Pancreas (tissue), 10 donors: ENCODE results near the gene FGFR4. TPM values are rescaled to one million over a fixed set of nuclear protein-coding genes. Genes with fewer than 3 reads are reported as not detected.

ENCODE experiments used
- ATAC-seq, 4 donors: fragments of 200-7000 bp; cut with Tn5 transposase; one replicate each; pipeline versions ENCODE4 v1.8.0 to v1.9.1; 2020; ENCODE audit warnings: mild to moderate bottlenecking in 4 of 4, moderate library complexity in 4 of 4
- DNase-seq, 6 donors: peaks; one replicate each; pipeline ENCODE4 v3.0.0-alpha.2; 2020
- FAIRE-seq: peaks from 2 replicates; lab custom pipeline; 2012; peaks lifted over from hg19 to GRCh38; lab: Jason Lieb, UNC
- H3K27ac ChIP-seq, 4 donors: fragments of 200-600 bp; sonication (generic); 1 replicate in 3 of 4; 2 replicates in 1 of 4; pipeline versions ENCODE4 v1.5.0 to v1.8.0; 2020
- H3K27me3 ChIP-seq, 4 donors: fragments of 200-600 bp; one replicate each; pipeline ENCODE4 v1.8.0; 2021
- H3K36me3 ChIP-seq, 3 donors: fragments of 200-600 bp; sonication (generic) in 1 of 3; one replicate each; pipeline versions ENCODE4 v1.5.0 to v1.8.0; 2020 to 2021
- H3K4me1 ChIP-seq, 3 donors: fragments of 200-600 bp; one replicate each; pipeline ENCODE4 v1.8.0; 2021
- H3K4me3 ChIP-seq, 4 donors: fragments of 200-600 bp; sonication (generic) in 2 of 4; one replicate each; pipeline versions ENCODE4 v1.5.0 to v1.8.0; 2020 to 2021
- H3K9me3 ChIP-seq, 4 donors: fragments of 200-600 bp; one replicate each; pipeline ENCODE4 v1.8.0; 2021
- WGBS, 2 donors: extraction: QIAGEN DNeasy Blood & Tissue Kit; methylation state at CpG; one replicate each; pipeline ENCODE4 v1.1.7; 2013; 5-methylcytosine and 5-hydroxymethylcytosine counted together
- intact Hi-C, 3 donors: fragments of 100-400 bp; cut with DNase I; formaldehyde crosslinking; loops; one replicate each; pipeline versions ENCODE4 v1.11.1 to v1.14.2; 2022
- polyA plus RNA-seq, 2 donors: library from polyadenylated mRNA; stranded (reverse); fragments of 200-250 nt; gene quantifications; one replicate each; pipeline ENCODE4 v1.2.3, GENCODE V29; 2013
- total RNA-seq, 6 donors: library from RNA; stranded (reverse); fragmentation: NEBNext Ultra II Directional in 4 of 6; extraction: Animal tissue kit (Norgen Biotek cat#: 25700) in 4 of 6; gene quantifications; one replicate each; pipeline versions ENCODE4 v1.2.1 to v1.2.4, GENCODE V29; 2021 to 2023
- TF ChIP-seq, protein P1 (sequence below), 4 donors: fragments of 200-600 bp; sonication (generic) in 3 of 4; IDR thresholded peaks; one replicate each; pipeline versions ENCODE4 v1.5.0 to v1.8.0; 2021; ENCODE audit warnings: antibody characterized with exemption in 4 of 4
- donor health status: healthy with polysubstance abuse.
- donor health status: DM: no; HTN: no; CAD: no; lungs with moderate emphysema.
- donor health status: DM: no; HTN: no; CAD: no.
- donor health status: control.
- donor health status: control.
- donor health status: Bipolar disorder and iron deficiency.
- donor health status: DM: yes; HTN: yes; CAD: no.
- donor health status: DM: no; HTN: no; CAD: no.
- donor health status: DM: no; HTN: no; CAD: no.
- donor health status: DM: yes; HTN: yes; CAD: no.

Gene FGFR4
- total and polyA plus RNA-seq, 8 donors: 23.5 to 105 (median 32.7) TPM

DNA sequence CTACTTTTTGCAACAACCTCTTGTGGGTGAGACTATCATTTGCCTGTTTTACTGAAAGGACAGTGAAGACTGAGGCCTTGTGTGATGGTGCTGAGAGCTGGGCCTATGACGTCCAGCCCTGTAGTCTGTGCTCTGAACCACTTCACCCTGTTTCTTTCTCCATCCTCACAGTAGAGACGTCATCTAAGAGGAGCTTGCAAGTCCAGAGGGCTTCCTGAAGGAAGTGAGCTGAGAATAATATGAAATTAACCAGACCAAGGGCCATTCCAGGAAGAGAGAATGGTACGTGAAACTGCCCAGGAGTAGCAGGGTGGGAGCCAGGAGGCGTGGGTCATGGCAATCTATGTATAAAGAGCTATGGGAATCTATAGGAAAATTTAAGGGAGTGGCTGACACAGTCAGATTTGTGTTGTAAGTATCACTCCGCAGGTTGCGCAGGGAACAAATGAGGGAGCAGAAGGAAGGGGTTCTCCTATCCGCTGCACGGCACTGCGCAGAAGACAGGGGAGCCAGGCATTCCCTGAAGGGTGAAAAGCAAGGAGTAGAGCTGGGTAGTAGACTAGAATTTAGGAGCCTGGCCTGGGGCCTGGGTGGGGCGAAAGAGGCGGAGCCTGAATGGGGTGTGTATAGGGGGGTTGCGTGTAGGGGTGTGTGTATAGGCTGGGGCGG, 596 bp upstream of the FGFR4 start:
- no peak for ATAC-seq
- FAIRE-seq: no peak

DNA sequence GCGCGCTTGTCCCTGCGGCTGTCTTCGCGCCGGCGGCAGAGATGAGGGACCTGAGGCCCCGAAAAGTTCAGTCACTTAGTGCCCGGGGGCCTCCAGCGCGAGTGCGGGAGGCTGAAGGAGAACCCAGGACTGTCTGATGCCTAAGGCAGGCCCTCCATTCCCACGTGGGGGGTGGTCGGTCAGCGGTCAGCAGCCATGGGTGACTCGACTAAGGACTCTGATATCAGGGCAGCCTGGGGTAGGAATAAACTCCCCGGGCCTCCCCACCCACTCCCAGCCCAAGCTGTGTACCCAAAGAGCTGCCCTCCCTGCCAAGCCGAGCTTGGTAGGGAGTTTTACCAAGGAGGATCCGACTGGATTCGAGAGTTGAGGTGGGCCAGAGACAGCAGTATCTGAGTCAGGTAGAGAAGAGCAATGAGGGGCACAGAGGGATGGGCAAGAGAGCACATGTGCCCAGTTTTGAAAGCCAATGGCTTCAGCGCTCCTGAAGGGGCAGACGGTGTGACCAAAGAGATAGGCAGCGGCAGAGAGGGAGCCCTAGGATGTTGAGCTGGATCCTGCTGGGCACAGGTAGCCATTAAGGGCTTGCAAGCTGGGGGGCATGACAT, 787 bp downstream of the FGFR4 start:
- ATAC-seq: peak in 1 of 4 donors; percentile 2
- Histone ChIP-seq H3K4me3 (peak overlapping the region; percentile 4 to 53 (median 32)), H3K4me1 (no peaks in the 10 kb centered on the region), H3K9me3 (no peaks in the 10 kb centered on the region), H3K27me3 (no peaks in the 10 kb centered on the region), H3K36me3 (peaks cover 0 to 11% (median 0%) of the 10 kb centered on the region in 3 donors), H3K27ac (peak overlapping the region; percentile 53 to 84 (median 68))
- no peak for DNase-seq
- 14 to 16% methylated on average over 23 of the region's 23 CpGs for WGBS, 2 donors
- TF ChIP-seq, protein P1, sequence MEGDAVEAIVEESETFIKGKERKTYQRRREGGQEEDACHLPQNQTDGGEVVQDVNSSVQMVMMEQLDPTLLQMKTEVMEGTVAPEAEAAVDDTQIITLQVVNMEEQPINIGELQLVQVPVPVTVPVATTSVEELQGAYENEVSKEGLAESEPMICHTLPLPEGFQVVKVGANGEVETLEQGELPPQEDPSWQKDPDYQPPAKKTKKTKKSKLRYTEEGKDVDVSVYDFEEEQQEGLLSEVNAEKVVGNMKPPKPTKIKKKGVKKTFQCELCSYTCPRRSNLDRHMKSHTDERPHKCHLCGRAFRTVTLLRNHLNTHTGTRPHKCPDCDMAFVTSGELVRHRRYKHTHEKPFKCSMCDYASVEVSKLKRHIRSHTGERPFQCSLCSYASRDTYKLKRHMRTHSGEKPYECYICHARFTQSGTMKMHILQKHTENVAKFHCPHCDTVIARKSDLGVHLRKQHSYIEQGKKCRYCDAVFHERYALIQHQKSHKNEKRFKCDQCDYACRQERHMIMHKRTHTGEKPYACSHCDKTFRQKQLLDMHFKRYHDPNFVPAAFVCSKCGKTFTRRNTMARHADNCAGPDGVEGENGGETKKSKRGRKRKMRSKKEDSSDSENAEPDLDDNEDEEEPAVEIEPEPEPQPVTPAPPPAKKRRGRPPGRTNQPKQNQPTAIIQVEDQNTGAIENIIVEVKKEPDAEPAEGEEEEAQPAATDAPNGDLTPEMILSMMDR (IDR thresholded peaks at IDR 0.05): no peak
- no peak for FAIRE-seq
- intact Hi-C loops: no loop called here

More for the DNA sequence above, 596 bp upstream of the FGFR4 start:
- Histone ChIP-seq H3K4me1 (no peaks in the 10 kb centered on the region), H3K9me3 (no peaks in the 10 kb centered on the region), H3K27ac (peak overlapping the region in 3 of 4 donors; percentile 2 to 80 (median 41)), H3K27me3 (no peaks in the 10 kb centered on the region), H3K4me3 (no peak overlapping the region), H3K36me3 (peaks cover 0 to 4% (median 0%) of the 10 kb centered on the region in 3 donors)
- TF ChIP-seq, protein P1 (IDR thresholded peaks at IDR 0.05): no peak
- intact Hi-C loops: no loop called here
- DNase-seq: no peak
- WGBS, 2 donors: 56% methylated on average over 12 to 13 of the region's 13 CpGs

DNA sequence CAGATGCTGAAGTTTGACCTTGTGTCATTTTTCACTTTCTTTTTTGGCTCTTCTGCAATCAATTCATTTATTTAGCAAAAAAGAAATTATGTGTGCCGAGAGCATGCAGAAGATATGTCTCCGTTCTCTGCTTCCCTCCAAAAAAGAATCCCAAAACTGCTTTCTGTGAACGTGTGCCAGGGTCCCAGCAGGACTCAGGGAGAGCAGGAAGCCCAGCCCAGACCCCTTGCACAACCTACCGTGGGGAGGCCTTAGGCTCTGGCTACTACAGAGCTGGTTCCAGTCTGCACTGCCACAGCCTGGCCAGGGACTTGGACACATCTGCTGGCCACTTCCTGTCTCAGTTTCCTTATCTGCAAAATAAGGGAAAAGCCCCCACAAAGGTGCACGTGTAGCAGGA, 2.4 kb downstream of the FGFR4 start:
- H3K27ac ChIP-seq: peak overlapping the region in 1 of 4 donors; percentile 33
- H3K9me3 ChIP-seq: no peaks in the 10 kb centered on the region
- intact Hi-C loops: no loop called here
- 42 to 54% methylated on average over 5 of the region's 5 CpGs for WGBS, 2 donors
- peak overlapping the region in 2 of 4 donors; percentile 3 to 53 for H3K4me3 ChIP-seq
- TF ChIP-seq, protein P1 (IDR thresholded peaks at IDR 0.05): no peak
- H3K27me3 ChIP-seq: no peaks in the 10 kb centered on the region
- DNase-seq (no peak), ATAC-seq (no peak), FAIRE-seq (no peak)
- H3K36me3 ChIP-seq: peaks cover 0 to 20% (median 0%) of the 10 kb centered on the region in 3 donors
- no peaks in the 10 kb centered on the region for H3K4me1 ChIP-seq

- intact Hi-C loops: loop anchor here in 1 of 3 donors (10.0 kb wide), 1 partner anchor 425 kb away; no protein-coding TSS in a partner anchor
- no peak for FAIRE-seq
- WGBS, 2 donors: 63 to 68% methylated on average over 21 of the region's 21 CpGs
- H3K4me1 ChIP-seq: peaks cover 0 to 3% (median 2%) of the 10 kb centered on the region in 3 donors
- H3K9me3 ChIP-seq: no peaks in the 10 kb centered on the region
- TF ChIP-seq, protein P1 (IDR thresholded peaks at IDR 0.05): no peak
- no peak for ATAC-seq
- H3K4me3 ChIP-seq: peak overlapping the region in 1 of 4 donors; percentile 53
- peaks cover 0 to 20% (median 0%) of the 10 kb centered on the region in 3 donors for H3K36me3 ChIP-seq
- no peak overlapping the region for H3K27ac ChIP-seq
- H3K27me3 ChIP-seq: no peaks in the 10 kb centered on the region
- DNase-seq: no peak
Measured at GRCh38 chr5:177089825-177090641, 3.3 kb downstream of the FGFR4 start.
